Neural progenitor cell (in vitro differentiated cells): ENCODE measurements around the gene GDF15. TPM values are rescaled to one million over a fixed set of nuclear protein-coding genes. Genes with fewer than 3 reads are reported as not detected.

ENCODE experiments used
- DNase-seq: peaks from one replicate; pipeline ENCODE4 v3.0.0-alpha.2; 2016; ENCODE audit warnings: low spot score
- H2AFZ ChIP-seq: fragments of 200-600 bp; sonication (generic); replicated peaks from 2 replicates; pipeline ENCODE4 v1.6.1; 2016; ENCODE audit warnings: antibody characterized with exemption
- H3F3A ChIP-seq: fragments of 200-600 bp; sonication (generic); 2 replicates; pipeline ENCODE4 v1.6.1; 2016; ENCODE audit warnings: antibody characterized with exemption, low read depth
- H3K27ac ChIP-seq: fragments of 200-600 bp; sonication (generic); 2 replicates; pipeline ENCODE4 v1.5.1; 2016; ENCODE audit warnings: mild to moderate bottlenecking
- H3K27me3 ChIP-seq: fragments of 200-600 bp; sonication (generic); 2 replicates; pipeline ENCODE4 v1.6.1; 2016; ENCODE audit warnings: mild to moderate bottlenecking, moderate library complexity
- H3K36me3 ChIP-seq: fragments of 200-600 bp; sonication (generic); 2 replicates; pipeline ENCODE4 v1.5.1; 2016
- H3K4me1 ChIP-seq: fragments of 200-600 bp; sonication (generic); 2 replicates; pipeline ENCODE4 v1.6.1; 2016; ENCODE audit warnings: mixed run types
- H3K4me2 ChIP-seq: fragments of 200-600 bp; sonication (generic); 2 replicates; pipeline ENCODE4 v1.6.1; 2016
- H3K4me3 ChIP-seq: fragments of 200-600 bp; sonication (generic); 2 replicates; pipeline ENCODE4 v1.5.1; 2016
- H3K79me2 ChIP-seq: fragments of 200-600 bp; sonication (generic); 2 replicates; pipeline ENCODE4 v1.6.1; 2016; ENCODE audit warnings: low read depth
- H3K9ac ChIP-seq: fragments of 200-600 bp; sonication (generic); 2 replicates; pipeline ENCODE4 v1.6.1; 2016
- H3K9me3 ChIP-seq: fragments of 200-600 bp; sonication (generic); 2 replicates; pipeline ENCODE4 v1.5.1; 2016; ENCODE audit warnings: low read depth
- H4K20me1 ChIP-seq: fragments of 200-600 bp; sonication (generic); 2 replicates; pipeline ENCODE4 v1.6.1; 2016; ENCODE audit warnings: low read depth
- H3K27ac Mint-ChIP-seq: 3 replicates; pipeline ENCODE4 v1.8.0; 2021; ENCODE audit warnings: mixed read lengths
- H3K27me3 Mint-ChIP-seq: 2 replicates; pipeline ENCODE4 v1.8.0; 2022; ENCODE audit warnings: low read depth, mild to moderate bottlenecking, inconsistent platforms, moderate library complexity, mixed read lengths; ENCODE audit not compliant: insufficient read depth
- H3K36me3 Mint-ChIP-seq: 3 replicates; pipeline ENCODE4 v1.8.0; 2021; ENCODE audit warnings: mixed read lengths
- H3K4me1 Mint-ChIP-seq: 3 replicates; pipeline ENCODE4 v1.8.0; 2021; ENCODE audit warnings: mixed read lengths
- H3K4me3 Mint-ChIP-seq: 3 replicates; pipeline ENCODE4 v1.8.0; 2021; ENCODE audit warnings: mild to moderate bottlenecking, moderate library complexity, mixed read lengths
- H3K9me3 Mint-ChIP-seq: 3 replicates; pipeline ENCODE4 v1.8.0; 2020; ENCODE audit warnings: mixed read lengths
- CTCF ChIP-seq: fragments of 200-600 bp; sonication (generic); IDR thresholded peaks from 2 replicates; pipeline ENCODE4 v1.5.1; 2017; ENCODE audit warnings: antibody characterized with exemption, mild to moderate bottlenecking
- EZH2 ChIP-seq: fragments of 200-600 bp; sonication (generic); IDR thresholded peaks from 2 replicates; pipeline ENCODE4 v1.6.1; 2017; ENCODE audit warnings: antibody characterized with exemption, mild to moderate bottlenecking, moderate library complexity
- EZH2phosphoT487 ChIP-seq: fragments of 200-600 bp; sonication (generic); IDR thresholded peaks from 2 replicates; pipeline ENCODE4 v1.6.1; 2017; ENCODE audit warnings: antibody characterized with exemption
- total RNA-seq: library from RNA; depleted of rRNA; stranded (reverse); fragments of >200 nt; gene quantifications from 2 replicates; pipeline ENCODE4 v1.2.3, GENCODE V29; 2015; ENCODE audit warnings: low replicate concordance

Gene GDF15
- total RNA-seq, 1 donor from 2014 or later, result 0.19 TPM

GRCh38 chr19:18373407-18373891, 12.5 kb upstream of the GDF15 start:
- Histone ChIP-seq H3K27ac (peak overlapping the region; percentile 29), H3K9ac (no peak overlapping the region), H3K36me3 (no peaks in the 10 kb centered on the region), H3K4me2 (no peak overlapping the region), H3K27me3 (no peaks in the 10 kb centered on the region), H3F3A (peaks cover 9% of the 10 kb centered on the region), H3K4me1 (peaks cover 14% of the 10 kb centered on the region), H3K79me2 (no peaks in the 10 kb centered on the region), H3K4me3 (no peak overlapping the region), H4K20me1 (no peaks in the 10 kb centered on the region), H3K9me3 (no peaks in the 10 kb centered on the region), H2AFZ (peak overlapping the region; percentile 63)
- Mint-ChIP-seq H3K4me3 (no peak overlapping the region), H3K9me3 (no peaks in the 10 kb centered on the region), H3K27me3 (peaks cover 10% of the 10 kb centered on the region), H3K27ac (peak overlapping the region; percentile 87), H3K36me3 (no peaks in the 10 kb centered on the region), H3K4me1 (peaks cover 39% of the 10 kb centered on the region)
- no peak for DNase-seq
- no peak for TF ChIP-seq EZH2phosphoT487
- TF ChIP-seq CTCF, result no peak
- no peak for TF ChIP-seq EZH2

- no peak overlapping the region for H3K4me2 ChIP-seq
- peaks cover 8% of the 10 kb centered on the region for H3K4me1 ChIP-seq
- H3K27me3 Mint-ChIP-seq, result peaks cover 10% of the 10 kb centered on the region
- H3K36me3 ChIP-seq, result no peaks in the 10 kb centered on the region
- H3K27ac ChIP-seq, result no peak overlapping the region
- H3K36me3 Mint-ChIP-seq, result no peaks in the 10 kb centered on the region
- no peak overlapping the region for H3K4me3 ChIP-seq
- H4K20me1 ChIP-seq, result no peaks in the 10 kb centered on the region
- DNase-seq, result peak; percentile 52
- peaks cover 3% of the 10 kb centered on the region for H3F3A ChIP-seq
- H3K4me1 Mint-ChIP-seq, result peaks cover 33% of the 10 kb centered on the region
- H3K9ac ChIP-seq, result no peak overlapping the region
- H3K27ac Mint-ChIP-seq, result peak overlapping the region; percentile 87
- no peaks in the 10 kb centered on the region for H3K9me3 ChIP-seq
- TF ChIP-seq CTCF (no peak), EZH2 (no peak), EZH2phosphoT487 (no peak)
- peak overlapping the region; percentile 63 for H2AFZ ChIP-seq
- H3K4me3 Mint-ChIP-seq, result peak overlapping the region; percentile 17
- H3K9me3 Mint-ChIP-seq, result no peaks in the 10 kb centered on the region
- no peaks in the 10 kb centered on the region for H3K27me3 ChIP-seq
- no peaks in the 10 kb centered on the region for H3K79me2 ChIP-seq
Measured at GRCh38 chr19:18373892-18374629, 11.9 kb upstream of the GDF15 start.

- no peaks in the 10 kb centered on the region for H3K9me3 Mint-ChIP-seq
- Histone ChIP-seq H3K4me1 (peaks cover 5% of the 10 kb centered on the region), H3K36me3 (no peaks in the 10 kb centered on the region), H2AFZ (no peak overlapping the region), H3K79me2 (no peaks in the 10 kb centered on the region), H4K20me1 (no peaks in the 10 kb centered on the region), H3K4me2 (no peak overlapping the region), H3K9me3 (no peaks in the 10 kb centered on the region), H3K27me3 (no peaks in the 10 kb centered on the region), H3F3A (peaks cover 6% of the 10 kb centered on the region), H3K4me3 (no peak overlapping the region), H3K9ac (no peak overlapping the region), H3K27ac (no peak overlapping the region)
- no peaks in the 10 kb centered on the region for H3K36me3 Mint-ChIP-seq
- H3K27ac Mint-ChIP-seq, result no peak overlapping the region
- DNase-seq, result no peak
- peaks cover 35% of the 10 kb centered on the region for H3K4me1 Mint-ChIP-seq
- H3K27me3 Mint-ChIP-seq, result peaks cover 5% of the 10 kb centered on the region
- H3K4me3 Mint-ChIP-seq, result peak overlapping the region; percentile 15
- TF ChIP-seq CTCF (no peak), EZH2 (no peak), EZH2phosphoT487 (no peak)
Measured at GRCh38 chr19:18377026-18377425, 8.9 kb upstream of the GDF15 start.
